ENCODE data around the gene GHR.

The GHR gene

DNA sequence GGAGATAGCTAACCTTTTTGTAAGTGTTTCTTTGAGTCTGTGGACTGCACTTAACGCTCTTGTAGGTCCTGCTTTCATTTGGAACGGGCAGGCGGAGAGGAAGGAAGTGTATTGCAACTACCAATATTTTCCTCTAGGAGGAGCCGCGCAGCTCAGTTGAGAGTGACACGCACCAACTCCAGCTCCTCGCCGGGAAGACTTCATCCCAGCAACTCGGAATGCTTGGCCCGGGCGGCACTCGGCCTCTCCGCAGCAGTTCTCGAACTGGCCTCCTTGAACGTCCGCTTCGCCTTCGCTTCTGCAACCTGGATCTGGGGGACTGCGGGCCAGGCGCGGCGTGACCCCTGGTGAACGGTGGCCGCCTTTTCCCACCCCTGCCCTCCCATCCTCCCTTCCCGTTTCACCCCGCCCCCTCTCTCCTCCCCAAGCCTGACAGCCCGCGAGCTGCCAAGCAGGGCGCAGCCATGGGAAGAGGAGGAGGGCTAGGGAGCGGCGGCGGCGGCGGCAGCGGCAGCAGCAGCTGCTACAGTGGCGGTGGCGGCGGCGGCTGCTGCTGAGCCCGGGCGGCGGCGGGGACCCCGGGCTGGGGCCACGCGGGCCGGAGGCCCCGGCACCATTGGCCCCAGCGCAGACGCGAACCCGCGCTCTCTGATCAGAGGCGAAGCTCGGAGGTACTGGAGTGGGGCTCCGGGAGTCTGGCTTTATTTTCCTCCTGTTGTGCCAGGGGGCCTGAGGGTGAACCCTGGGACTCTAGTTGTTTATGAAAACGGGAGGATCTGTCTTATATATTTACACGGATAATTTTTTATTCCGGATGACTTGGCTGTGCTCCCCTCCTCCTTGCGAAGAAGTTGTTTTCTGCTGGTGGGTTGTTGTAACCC is at the start of gene GHR:
Gene GHR, plus strand, starts transcription at position 155 of the 881 bp plus-strand sequence. CDS start 142,436 bp downstream, outside the sequence.
- peak; percentile 73 for DNase-seq (ENCODE audit: low read depth)

DNA sequence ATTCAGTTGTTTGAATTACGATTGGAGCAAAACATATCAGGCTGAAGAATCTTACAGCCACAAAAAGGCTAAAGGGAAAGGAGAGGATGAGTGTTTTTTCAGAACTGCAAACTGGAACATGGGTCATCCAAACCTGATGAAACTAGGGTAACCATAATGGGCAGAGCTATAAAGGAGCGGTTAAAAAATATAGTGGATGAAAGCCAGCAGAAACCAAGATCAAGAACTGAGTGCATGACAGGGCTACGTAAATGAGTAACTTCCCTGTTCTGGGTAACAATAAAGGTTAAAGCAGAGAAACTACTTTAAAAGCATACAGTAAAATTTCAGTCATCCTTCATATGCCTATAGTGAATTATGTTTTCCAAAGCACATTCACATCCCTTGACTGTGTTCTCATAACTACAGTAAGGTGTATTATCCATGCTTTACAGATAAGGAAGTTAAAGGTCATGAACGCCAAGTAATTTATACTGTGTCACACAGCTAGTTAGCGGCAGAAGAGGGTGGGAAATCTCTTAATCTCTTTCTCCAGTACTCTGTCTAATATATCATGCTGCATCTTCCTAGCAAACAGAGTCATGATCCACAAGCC is 48.5 kb upstream of the GHR start:
- no peak for DNase-seq (ENCODE audit: low read depth)

DNA sequence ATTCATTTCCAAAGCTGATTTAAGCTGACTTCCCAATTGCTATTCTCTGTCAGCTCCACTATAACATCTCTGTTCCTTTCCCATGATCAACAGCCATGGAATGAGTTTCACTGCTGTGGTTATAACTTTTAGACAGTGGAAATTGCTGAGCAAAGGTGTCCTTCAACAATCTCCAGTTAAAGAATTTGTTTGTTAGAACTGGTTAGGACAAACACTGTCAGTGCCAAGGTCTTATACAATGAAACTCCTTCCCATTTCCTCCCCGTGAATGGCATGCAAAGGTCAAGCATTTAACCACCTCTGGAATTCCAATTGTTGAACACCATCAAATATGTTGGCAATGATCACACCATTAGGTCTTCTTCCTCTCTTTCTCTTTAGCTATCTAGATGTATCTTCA is 45.7 kb upstream of the GHR start:
- DNase-seq (ENCODE audit: low read depth), result no peak

DNA sequence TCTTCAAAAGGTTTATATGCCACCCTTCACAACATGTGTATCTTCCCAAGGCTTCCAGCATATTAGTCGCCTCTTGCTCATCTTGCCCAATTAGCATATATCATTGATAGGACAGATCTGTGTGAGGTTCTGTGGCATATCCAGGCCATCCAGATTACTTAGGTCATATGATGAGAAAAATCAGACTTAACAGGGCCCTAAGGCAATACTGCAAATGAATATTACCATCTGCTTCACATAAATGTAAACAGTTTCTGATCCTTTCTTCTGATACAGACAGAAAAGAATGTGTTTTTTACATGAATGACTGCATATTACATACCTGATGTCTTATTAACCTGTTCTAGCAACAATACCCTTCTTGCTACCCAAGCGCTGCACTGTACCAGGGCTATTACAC is 41.3 kb upstream of the GHR start:
- no peak for DNase-seq (ENCODE audit: low read depth)

- no peak for DNase-seq (ENCODE audit: low read depth)
Observed at GRCh38 chr5:42387563-42387962, 35.7 kb upstream of the GHR start.

DNA sequence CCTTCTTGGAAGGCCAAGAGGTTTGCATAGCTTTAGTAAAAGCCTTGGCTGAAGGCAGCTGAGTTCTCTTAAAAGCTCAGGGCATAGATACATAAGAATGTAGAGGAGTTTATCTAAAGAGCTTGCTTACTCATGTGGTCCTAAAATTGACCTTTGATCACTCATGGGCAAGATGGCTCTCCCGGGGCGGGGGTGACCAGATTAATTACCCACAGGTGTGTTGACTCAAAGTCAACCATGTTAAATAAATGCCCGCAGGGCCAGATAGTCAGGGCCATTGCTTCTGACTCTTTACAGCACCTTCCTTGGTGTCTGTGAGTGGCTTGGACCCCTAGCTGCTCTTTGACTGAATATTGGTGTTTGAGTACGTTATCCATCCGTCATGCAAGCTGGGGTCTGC is 33.1 kb upstream of the GHR start:
- DNase-seq (ENCODE audit: low read depth), result no peak

DNA sequence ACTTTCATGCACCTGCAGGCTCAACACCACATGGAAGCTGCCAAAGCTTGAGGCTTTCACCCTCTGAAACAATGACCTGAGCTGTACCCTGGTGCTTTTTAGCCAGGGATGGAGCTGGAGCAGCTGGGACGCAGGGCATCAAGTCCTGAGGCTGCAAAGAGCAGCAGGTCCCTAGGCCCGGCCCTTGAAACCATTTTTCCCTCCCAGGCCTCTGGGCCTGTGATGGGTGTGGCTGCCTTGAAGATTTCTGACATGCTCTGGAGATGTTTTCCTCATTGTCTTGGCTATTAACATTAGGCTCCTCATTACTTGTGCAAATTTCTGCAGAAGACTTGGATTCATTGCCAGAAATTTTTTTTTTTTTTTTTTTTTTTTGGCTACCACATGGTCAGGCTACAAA is 30.3 kb upstream of the GHR start:
- DNase-seq (ENCODE audit: low read depth), result no peak

GRCh38 chr5:42396111-42396510 is 27.1 kb upstream of the GHR start:
- DNase-seq (ENCODE audit: low read depth), result no peak

- no peak for DNase-seq (ENCODE audit: low read depth)
Observed at GRCh38 chr5:42397267-42397666, 26.0 kb upstream of the GHR start.

GRCh38 chr5:42399702-42400101 is 23.5 kb upstream of the GHR start:
- DNase-seq (ENCODE audit: low read depth), result no peak

GRCh38 chr5:42400474-42400873 is 22.8 kb upstream of the GHR start:
- DNase-seq (ENCODE audit: low read depth), result no peak

DNA sequence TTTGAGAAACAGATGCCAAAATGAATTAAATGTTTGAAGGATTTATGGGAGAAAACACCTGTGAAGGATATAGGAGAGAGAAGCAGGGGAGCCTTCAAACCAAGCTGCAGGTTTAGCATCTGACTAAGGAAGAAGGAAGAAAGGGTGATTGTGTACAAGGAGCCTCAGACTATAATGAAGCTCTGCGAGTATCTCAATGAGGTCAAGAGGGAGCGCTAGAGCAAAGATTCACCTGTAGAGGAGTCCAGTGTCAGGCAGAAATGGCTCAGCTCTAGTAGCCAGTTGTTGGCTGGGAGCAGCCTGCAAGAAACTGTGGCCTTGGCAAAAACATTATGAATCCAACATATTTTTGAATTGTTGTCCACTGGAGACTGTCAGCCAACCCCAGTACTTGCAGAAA is 20.0 kb upstream of the GHR start:
- DNase-seq (ENCODE audit: low read depth), result no peak

- DNase-seq (ENCODE audit: low read depth), result no peak
Observed at GRCh38 chr5:42404366-42404765, 18.9 kb upstream of the GHR start.

DNA sequence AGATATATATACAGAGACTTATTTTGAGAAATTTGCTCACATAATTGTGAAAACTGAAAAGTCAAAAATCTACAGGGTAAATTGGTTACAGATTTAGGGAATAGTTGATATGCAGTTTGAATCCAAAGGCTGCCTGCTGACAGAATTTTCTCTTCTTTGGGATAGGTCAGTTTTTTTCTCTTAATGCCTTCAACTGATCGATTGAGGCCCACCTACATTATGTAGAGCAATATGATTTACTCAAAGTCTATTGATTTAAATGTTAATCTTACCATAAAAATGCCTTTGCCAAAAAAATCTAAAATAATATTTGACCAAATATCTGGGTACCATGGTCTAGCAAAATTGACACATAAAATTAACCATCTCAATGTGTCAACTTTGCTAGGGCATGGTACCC is 3.9 kb upstream of the GHR start:
- DNase-seq (ENCODE audit: low read depth), result no peak

GRCh38 chr5:42422656-42423280 is 471 bp upstream of the GHR start:
- no peak for DNase-seq (ENCODE audit: low read depth)

GRCh38 chr5:42426016-42426415 is 2.8 kb downstream of the GHR start:
- no peak for DNase-seq (ENCODE audit: low read depth)

- DNase-seq (ENCODE audit: low read depth), result no peak
Observed at GRCh38 chr5:42429694-42430093, 6.5 kb downstream of the GHR start.

GRCh38 chr5:42434047-42434724 is 10.9 kb downstream of the GHR start:
- DNase-seq (ENCODE audit: low read depth), result no peak

- no peak for DNase-seq (ENCODE audit: low read depth)
Observed at GRCh38 chr5:42436051-42436450, 12.8 kb downstream of the GHR start.

- DNase-seq (ENCODE audit: low read depth), result no peak
Observed at GRCh38 chr5:42454216-42454995, 31.2 kb downstream of the GHR start.

GRCh38 chr5:42461033-42461432 is 37.8 kb downstream of the GHR start:
- no peak for DNase-seq (ENCODE audit: low read depth)

- DNase-seq (ENCODE audit: low read depth), result no peak
Observed at GRCh38 chr5:42461507-42461906, 38.3 kb downstream of the GHR start.
